HCT116 (cell line): ENCODE results near the gene TTC29. TPM values are rescaled to one million over a fixed set of nuclear protein-coding genes. Genes with fewer than 3 reads are reported as not detected.

Source experiments
- ATAC-seq: fragments of 200-7000 bp; cut with Tn5 transposase; 2 replicates; pipeline ENCODE4 v1.9.1; 2020; ENCODE audit warnings: mild to moderate bottlenecking, moderate library complexity
- BruUV-seq: library from RNA; stranded (reverse); fragments of 400-500 nt; replicated peaks from 2 replicates; lab custom pipeline; 2021; lab: Mats Ljungman, UMichigan
- CTCF ChIA-PET: fragments of 300-600 bp; sonication (Branson Sonifier 250); formaldehyde crosslinking; loops from one replicate; lab custom pipeline; 2021; ENCODE audit warnings: antibody characterized with exemption; lab: Charles Lee
- POLR2A ChIA-PET: fragments of 300-600, 350-600 bp; sonication (Branson Sonifier 250); formaldehyde crosslinking; loops from one replicate; lab custom pipeline; 2021; ENCODE audit warnings: antibody characterized with exemption; lab: Charles Lee
- RAD21 ChIA-PET, 2 experiments: fragments of 300-600 bp; sonication (Branson Sonifier 250); formaldehyde crosslinking; loops; one replicate each; lab custom pipeline; 2023; ENCODE audit warnings: low total read pairs in 2 of 2; ENCODE audit not compliant: uncharacterized antibody in 2 of 2, unreplicated experiment in 2 of 2, low non-redundant PET in 1 of 2; lab: Charles Lee
- DNase-seq: peaks from one replicate; pipeline ENCODE4 v3.0.0-alpha.2; 2010; ENCODE audit warnings: low read depth, low spot score
- H2AFZ ChIP-seq: fragments of 200-600 bp; shearing (Covaris generic), sonication (generic); 2 replicates; pipeline ENCODE4 v1.6.1; 2017; ENCODE audit warnings: low read depth, mixed run types, mixed read lengths, antibody characterized with exemption, low read length; ENCODE audit not compliant: poor library complexity, severe bottlenecking
- H3K27ac ChIP-seq: 2 replicates; pipeline ENCODE4 v1.5.1; 2012; ENCODE audit warnings: low read depth, low read length
- H3K27me3 ChIP-seq: fragments of 200-600 bp; sonication (generic); 2 replicates; pipeline ENCODE4 v1.6.1; 2016; ENCODE audit warnings: mixed run types, low read length, mixed read lengths; ENCODE audit not compliant: insufficient read depth
- H3K36me3 ChIP-seq, 2 experiments: fragments of 200-500 bp in 1 of 2; fragments of 200-600 bp in 1 of 2; sonication (Bioruptor generic) in 1 of 2; sonication (generic) in 1 of 2; 2 replicates each; pipeline versions ENCODE4 v1.5.1 to v1.6.1; 2014 to 2016; ENCODE audit warnings: low read length in 2 of 2, inconsistent platforms in 1 of 2, mixed read lengths in 1 of 2, mixed run types in 1 of 2; ENCODE audit not compliant: insufficient read depth in 2 of 2, control insufficient read depth in 1 of 2
- H3K4me1 ChIP-seq, 2 experiments: fragments of 200-600 bp in 1 of 2; sonication (generic) in 1 of 2; 2 replicates each; pipeline versions ENCODE4 v1.5.1 to v1.6.1; 2012 to 2017; ENCODE audit warnings: low read length in 2 of 2, inconsistent platforms in 1 of 2, mild to moderate bottlenecking in 1 of 2, mixed read lengths in 1 of 2, mixed run types in 1 of 2, moderate library complexity in 1 of 2; ENCODE audit not compliant: insufficient read depth in 2 of 2, control insufficient read depth in 1 of 2
- H3K4me2 ChIP-seq: fragments of 200-600 bp; sonication (generic); 2 replicates; pipeline ENCODE4 v1.6.1; 2017; ENCODE audit warnings: mixed run types, low read length, mixed read lengths
- H3K4me3 ChIP-seq, 2 experiments: fragments of 200-600 bp in 1 of 2; sonication (generic) in 1 of 2; replicated peaks in 1 of 2; 2 replicates each; pipeline ENCODE4 v1.5.1; 2011 to 2016; ENCODE audit warnings: low read length in 2 of 2, control low read depth in 1 of 2, low read depth in 1 of 2, mild to moderate bottlenecking in 1 of 2, mixed read lengths in 1 of 2, mixed run types in 1 of 2
- H3K79me2 ChIP-seq: fragments of 200-600 bp; sonication (generic); 2 replicates; pipeline ENCODE4 v1.6.1; 2017; ENCODE audit warnings: mild to moderate bottlenecking, mixed run types, low read length, moderate library complexity, mixed read lengths; ENCODE audit not compliant: insufficient read depth
- H3K9ac ChIP-seq: fragments of 200-600 bp; sonication (generic); 2 replicates; pipeline ENCODE4 v1.6.1; 2016; ENCODE audit warnings: low read length, mixed read lengths
- H3K9me2 ChIP-seq: fragments of 200-600 bp; sonication (generic), shearing (Covaris generic); 2 replicates; pipeline ENCODE4 v1.6.1; 2017; ENCODE audit warnings: mixed run types, mild to moderate bottlenecking, moderate library complexity; ENCODE audit not compliant: insufficient read depth
- H3K9me3 ChIP-seq, 2 experiments: fragments of 200-500 bp in 1 of 2; fragments of 200-600 bp in 1 of 2; sonication (Bioruptor generic) in 1 of 2; sonication (generic) in 1 of 2; 2 replicates each; pipeline ENCODE4 v1.6.1; 2014 to 2017; ENCODE audit warnings: low read length in 2 of 2, mixed read lengths in 2 of 2, inconsistent platforms in 1 of 2, low read depth in 1 of 2, mild to moderate bottlenecking in 1 of 2, mixed run types in 1 of 2, moderate library complexity in 1 of 2; ENCODE audit not compliant: control insufficient read depth in 1 of 2, insufficient read depth in 1 of 2
- H4K20me1 ChIP-seq: fragments of 200-600 bp; sonication (generic), shearing (Covaris generic); 2 replicates; pipeline ENCODE4 v1.6.1; 2017; ENCODE audit warnings: mixed run types, mild to moderate bottlenecking, moderate library complexity; ENCODE audit not compliant: insufficient read depth
- CBX3 ChIP-seq: IDR thresholded peaks from 2 replicates; pipeline ENCODE4 v1.6.1; 2012; ENCODE audit warnings: low read depth
- CEBPB ChIP-seq: IDR thresholded peaks from 2 replicates; pipeline ENCODE4 v1.6.1; 2012; ENCODE audit warnings: low read depth
- CTCF ChIP-seq, 3 experiments: fragments of 200-600 bp in 1 of 3; sonication (generic) in 1 of 3; IDR thresholded peaks in 2 of 3; conservative IDR thresholded peaks in 1 of 3; 2 replicates each; pipeline ENCODE4 v1.5.1; 2012 to 2017; ENCODE audit warnings: low read depth in 2 of 3, low read length in 2 of 3, antibody characterized with exemption in 1 of 3, borderline replicate concordance in 1 of 3, control low read depth in 1 of 3, mild to moderate bottlenecking in 1 of 3, mixed read lengths in 1 of 3, mixed run types in 1 of 3, moderate library complexity in 1 of 3; ENCODE audit not compliant: insufficient read depth in 1 of 3
- EGR1 ChIP-seq: IDR thresholded peaks from 2 replicates; pipeline ENCODE4 v1.6.1; 2012; ENCODE audit warnings: low read depth
- EZH2 ChIP-seq: fragments of 200-600 bp; sonication (generic); IDR thresholded peaks from 2 replicates; pipeline ENCODE4 v1.6.1; 2017; ENCODE audit warnings: antibody characterized with exemption, mixed run types
- EZH2phosphoT487 ChIP-seq: fragments of 200-600 bp; IDR thresholded peaks from 2 replicates; pipeline ENCODE4 v1.6.1; 2018; ENCODE audit warnings: antibody characterized with exemption, borderline replicate concordance
- FOSL1 ChIP-seq: IDR thresholded peaks from 2 replicates; pipeline ENCODE4 v1.6.1; 2012; ENCODE audit warnings: low read depth
- POLR2AphosphoS5 ChIP-seq: IDR thresholded peaks from 2 replicates; pipeline ENCODE4 v1.6.1; 2011; ENCODE audit warnings: mild to moderate bottlenecking, low read depth, low read length, moderate library complexity
- RAD21 ChIP-seq: IDR thresholded peaks from 2 replicates; pipeline ENCODE4 v1.6.1; 2012; ENCODE audit warnings: low read depth, mild to moderate bottlenecking
- SIN3A ChIP-seq: IDR thresholded peaks from 2 replicates; pipeline ENCODE4 v1.6.1; 2012; ENCODE audit warnings: low read depth
- SP1 ChIP-seq: IDR thresholded peaks from 2 replicates; pipeline ENCODE4 v1.6.1; 2012; ENCODE audit warnings: low read depth
- SRF ChIP-seq: IDR thresholded peaks from 2 replicates; pipeline ENCODE4 v1.6.1; 2012; ENCODE audit warnings: low read depth
- ZBTB33 ChIP-seq: IDR thresholded peaks from 2 replicates; pipeline ENCODE4 v1.6.1; 2011; ENCODE audit warnings: mild to moderate bottlenecking, low read length, moderate library complexity; ENCODE audit not compliant: insufficient replicate concordance; ENCODE audit errors: extremely low read depth
- ZFX ChIP-seq: fragments of 450-650 bp; IDR thresholded peaks from 2 replicates; pipeline ENCODE4 v1.6.1; 2017
- ZNF274 ChIP-seq: fragments of 200-500 bp; sonication (Bioruptor generic); IDR thresholded peaks from 2 replicates; pipeline ENCODE4 v1.6.1; 2014; ENCODE audit warnings: mild to moderate bottlenecking, low read depth, low read length, inconsistent platforms
- intact Hi-C: fragments of 100-400 bp; cut with micrococcal nuclease; formaldehyde crosslinking; loops from 2 replicates; pipeline ENCODE4 v1.10.0; 2022
- total RNA-seq: library from RNA; stranded (reverse); gene quantifications from one replicate; pipeline ENCODE4 v1.2.1, GENCODE V29; 2021; ENCODE audit not compliant: unreplicated experiment
- TF ChIP-seq, protein P1 (sequence below): IDR thresholded peaks from 2 replicates; pipeline ENCODE4 v1.6.1; 2012; ENCODE audit warnings: low read depth
- TF ChIP-seq, protein P2 (sequence below): IDR thresholded peaks from 2 replicates; pipeline ENCODE4 v1.6.1; 2012

Gene TTC29
- total RNA-seq, 1 experiment from 2014 or later = not detected

DNA sequence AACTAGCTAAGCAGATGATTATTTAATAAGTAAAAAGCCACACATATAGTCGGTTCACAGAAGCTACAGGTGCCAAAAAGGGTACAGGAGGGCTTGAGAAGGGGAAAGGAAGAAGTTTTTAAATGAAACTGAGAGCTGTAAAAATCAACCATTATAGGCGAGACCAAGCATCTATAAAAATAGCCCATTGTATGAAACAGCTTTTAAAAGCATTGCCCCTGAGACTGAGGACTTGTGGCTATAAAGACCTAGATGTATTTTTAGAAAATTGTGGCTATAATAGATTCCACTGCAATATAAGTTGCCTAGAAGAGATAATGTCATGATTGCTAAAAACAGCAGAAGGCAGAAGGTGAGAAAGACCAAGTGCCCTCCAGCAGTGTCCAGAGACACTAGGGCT lies 15.0 kb upstream of the TTC29 start (continued):
- TF ChIP-seq ZBTB33 (no peak), SIN3A (no peak), CEBPB (no peak), EZH2phosphoT487 (no peak), ZFX (no peak), SP1 (no peak), SRF (no peak), CBX3 (no peak)

- H3K9me2 ChIP-seq = no peaks in the 10 kb centered on the region
- no peak for ATAC-seq
- TF ChIP-seq CBX3 (no peak), EZH2 (no peak), SRF (no peak), SIN3A (no peak), FOSL1 (no peak), ZNF274 (no peak), ZBTB33 (no peak), POLR2AphosphoS5 (no peak), RAD21 (no peak), SP1 (no peak), EGR1 (no peak), CTCF (IDR thresholded peaks at IDR 0.05 in 2 of 3, conservative IDR thresholded peaks at IDR 0.05 in 1 of 3; ENCODE audit: borderline replicate concordance in 1 of 3, insufficient read depth in 1 of 3, low read depth in 2 of 3, low read length in 2 of 3) (no peak)
- TF ChIP-seq, protein P1, sequence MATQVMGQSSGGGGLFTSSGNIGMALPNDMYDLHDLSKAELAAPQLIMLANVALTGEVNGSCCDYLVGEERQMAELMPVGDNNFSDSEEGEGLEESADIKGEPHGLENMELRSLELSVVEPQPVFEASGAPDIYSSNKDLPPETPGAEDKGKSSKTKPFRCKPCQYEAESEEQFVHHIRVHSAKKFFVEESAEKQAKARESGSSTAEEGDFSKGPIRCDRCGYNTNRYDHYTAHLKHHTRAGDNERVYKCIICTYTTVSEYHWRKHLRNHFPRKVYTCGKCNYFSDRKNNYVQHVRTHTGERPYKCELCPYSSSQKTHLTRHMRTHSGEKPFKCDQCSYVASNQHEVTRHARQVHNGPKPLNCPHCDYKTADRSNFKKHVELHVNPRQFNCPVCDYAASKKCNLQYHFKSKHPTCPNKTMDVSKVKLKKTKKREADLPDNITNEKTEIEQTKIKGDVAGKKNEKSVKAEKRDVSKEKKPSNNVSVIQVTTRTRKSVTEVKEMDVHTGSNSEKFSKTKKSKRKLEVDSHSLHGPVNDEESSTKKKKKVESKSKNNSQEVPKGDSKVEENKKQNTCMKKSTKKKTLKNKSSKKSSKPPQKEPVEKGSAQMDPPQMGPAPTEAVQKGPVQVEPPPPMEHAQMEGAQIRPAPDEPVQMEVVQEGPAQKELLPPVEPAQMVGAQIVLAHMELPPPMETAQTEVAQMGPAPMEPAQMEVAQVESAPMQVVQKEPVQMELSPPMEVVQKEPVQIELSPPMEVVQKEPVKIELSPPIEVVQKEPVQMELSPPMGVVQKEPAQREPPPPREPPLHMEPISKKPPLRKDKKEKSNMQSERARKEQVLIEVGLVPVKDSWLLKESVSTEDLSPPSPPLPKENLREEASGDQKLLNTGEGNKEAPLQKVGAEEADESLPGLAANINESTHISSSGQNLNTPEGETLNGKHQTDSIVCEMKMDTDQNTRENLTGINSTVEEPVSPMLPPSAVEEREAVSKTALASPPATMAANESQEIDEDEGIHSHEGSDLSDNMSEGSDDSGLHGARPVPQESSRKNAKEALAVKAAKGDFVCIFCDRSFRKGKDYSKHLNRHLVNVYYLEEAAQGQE = no peak
- TF ChIP-seq, protein P2, sequence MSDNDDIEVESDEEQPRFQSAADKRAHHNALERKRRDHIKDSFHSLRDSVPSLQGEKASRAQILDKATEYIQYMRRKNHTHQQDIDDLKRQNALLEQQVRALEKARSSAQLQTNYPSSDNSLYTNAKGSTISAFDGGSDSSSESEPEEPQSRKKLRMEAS = no peak
These were observed 14.0 kb upstream of the TTC29 start for GRCh38 chr4:146959692-146960091.

More at GRCh38 chr4:146959692-146960091, 14.0 kb upstream of the TTC29 start:
- Histone ChIP-seq H2AFZ (no peak overlapping the region), H3K4me2 (no peak overlapping the region), H3K27ac (no peak overlapping the region), H3K36me3 (no peaks in the 10 kb centered on the region), H4K20me1 (no peaks in the 10 kb centered on the region), H3K4me3 (no peak overlapping the region), H3K79me2 (no peaks in the 10 kb centered on the region), H3K9me3 (no peaks in the 10 kb centered on the region), H3K4me1 (no peaks in the 10 kb centered on the region), H3K27me3 (peaks cover 45% of the 10 kb centered on the region), H3K9ac (no peak overlapping the region)
- ChIA-PET RAD21 (no interaction called here), CTCF (no interaction called here), POLR2A (no interaction called here)
- intact Hi-C loops = no loop called here
- no peak for DNase-seq
- BruUV-seq = no TSS peak
